Measurements from ENCODE around the gene HDLBP.

The HDLBP gene

GRCh38 chr2:241188361-241189092 lies 126.9 kb downstream of the HDLBP start, which contains the start of gene ANO7:
Gene ANO7 (plus strand): TSS chr2:241188677. CDS start chr2:241190064, 1,387 bp downstream.
- peak; percentile 37 for DNase-seq

GRCh38 chr2:241187918-241188234 lies 127.6 kb downstream of the HDLBP start:
- no peak for DNase-seq

- no peak for DNase-seq
These were observed 128.2 kb downstream of the HDLBP start for GRCh38 chr2:241187101-241187917.

- no peak for DNase-seq
These were observed 129.5 kb downstream of the HDLBP start for GRCh38 chr2:241185961-241186360.

GRCh38 chr2:241184901-241185300 lies 130.6 kb downstream of the HDLBP start:
- DNase-seq, result no peak

GRCh38 chr2:241183221-241183620 lies 132.3 kb downstream of the HDLBP start:
- no peak for DNase-seq

GRCh38 chr2:241182531-241183133 lies 132.8 kb downstream of the HDLBP start:
- DNase-seq, result no peak

- no peak for DNase-seq
These were observed 133.3 kb downstream of the HDLBP start for GRCh38 chr2:241182126-241182525.

- no peak for DNase-seq
These were observed 135.0 kb downstream of the HDLBP start for GRCh38 chr2:241180495-241180894.

- DNase-seq, result no peak
These were observed 135.6 kb downstream of the HDLBP start for GRCh38 chr2:241179899-241180298.

- no peak for DNase-seq
These were observed 136.5 kb downstream of the HDLBP start for GRCh38 chr2:241178961-241179360.

- DNase-seq, result no peak
These were observed 137.7 kb downstream of the HDLBP start for GRCh38 chr2:241177526-241178334.
